GM18526 (cell line): ENCODE measurements around the gene TMEM245.

ENCODE experiments used
- POLR2A ChIP-seq: IDR thresholded peaks from 3 replicates; pipeline ENCODE4 v1.6.1; 2011; ENCODE audit not compliant: insufficient read length; ENCODE audit errors: extremely low read depth

The TMEM245 gene

DNA sequence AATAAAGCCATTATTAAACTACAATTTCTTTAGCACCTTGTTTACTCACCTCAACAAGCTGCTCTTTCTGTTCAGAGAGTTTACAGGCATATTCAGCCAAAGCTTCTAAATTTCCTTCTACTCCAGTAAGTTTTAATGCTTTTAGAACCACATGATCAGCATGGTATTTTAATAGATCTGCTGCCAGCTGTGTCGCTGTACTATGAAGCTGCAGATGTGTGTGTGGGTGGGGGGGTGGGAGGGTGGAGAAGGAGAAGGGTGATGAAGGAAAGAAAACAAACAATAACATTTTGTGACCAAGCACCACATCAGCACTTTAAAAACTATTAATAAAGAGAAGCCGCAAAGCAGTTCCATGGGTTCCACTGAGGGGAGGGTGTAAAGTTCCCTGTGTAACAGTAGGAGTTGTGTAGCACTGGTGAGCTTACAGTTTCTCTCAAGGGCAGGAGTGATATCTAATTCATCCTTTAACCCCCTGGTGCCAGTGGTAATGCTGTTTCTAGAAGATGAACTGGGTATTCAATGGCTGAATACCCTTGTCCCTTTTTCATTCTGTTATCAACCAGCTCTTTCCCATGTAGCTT lies 147.0 kb downstream of the TMEM245 start:
- TF ChIP-seq POLR2A = no peak

DNA sequence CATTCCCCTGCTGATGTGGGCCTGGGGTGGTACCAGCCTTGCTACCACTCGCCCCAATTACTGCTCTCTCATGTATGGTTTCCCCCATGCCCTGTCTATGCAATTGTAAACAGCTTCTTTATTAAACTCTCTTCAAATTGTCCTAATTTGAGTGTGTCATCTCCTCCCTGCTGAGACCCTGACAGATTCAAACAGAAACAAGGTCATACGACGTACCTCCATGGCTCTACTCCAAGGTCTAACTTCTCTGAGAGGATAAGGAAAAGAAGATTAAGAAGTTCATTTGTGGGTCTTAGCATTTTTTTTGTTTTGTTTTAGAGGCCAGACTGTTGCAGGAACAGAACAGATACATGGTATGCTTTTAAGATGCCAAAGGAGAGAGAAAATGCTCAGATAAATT lies 147.6 kb downstream of the TMEM245 start:
- no peak for TF ChIP-seq POLR2A

DNA sequence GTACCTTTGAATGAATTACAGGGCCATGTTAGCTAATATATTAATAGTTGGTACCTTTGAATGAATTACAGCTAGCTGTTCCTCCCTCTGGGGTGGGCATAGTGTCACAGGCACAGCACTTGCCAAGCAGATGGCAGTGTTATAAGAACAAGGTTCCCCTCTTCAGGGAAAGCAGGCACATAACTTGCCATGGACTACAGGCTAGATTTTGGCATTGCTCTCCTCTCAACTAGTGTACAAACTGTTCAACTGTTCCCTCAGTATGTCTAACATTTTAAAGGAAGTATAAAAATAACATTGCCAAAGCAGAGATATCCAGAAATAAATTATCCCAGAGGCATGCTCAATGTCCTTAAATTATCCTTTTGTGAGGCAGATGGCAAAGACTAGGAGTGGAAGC lies 151.8 kb downstream of the TMEM245 start:
- no peak for TF ChIP-seq POLR2A
